ENCODE data around the gene AP2S1. TPM values are rescaled to one million over a fixed set of nuclear protein-coding genes. Genes with fewer than 3 reads are reported as not detected.

The AP2S1 gene
- total RNA-seq = 105 TPM
- polyA plus RNA-seq (ENCODE audit: insufficient read depth, low read depth, low replicate concordance) = 226 TPM
- long read RNA-seq, donor 1, transcript AP2S1-201 (5 exons, 935 nt) = major isoform, 62 of 74 reads
- long read RNA-seq, donor 1, partial matches to known transcripts = 0 of 74 reads
- long read RNA-seq, donor 1, other reads (novel, unspliced or antisense) = 0 of 74 reads
- long read RNA-seq, donor 2, transcript AP2S1-201 (5 exons, 935 nt) = major isoform, 68 of 85 reads
- long read RNA-seq, donor 2, transcript AP2S1-204 (4 exons, 707 nt) = minor isoform, 7 of 85 reads
- long read RNA-seq, donor 2, partial matches to known transcripts = 0 of 85 reads
- long read RNA-seq, donor 2, other reads (novel, unspliced or antisense) = 0 of 85 reads
- long read RNA-seq, donor 3, transcript AP2S1-201 (5 exons, 935 nt) = major isoform, 71 of 86 reads
- long read RNA-seq, donor 3, partial matches to known transcripts = 0 of 86 reads
- long read RNA-seq, donor 3, other reads (novel, unspliced or antisense) = 0 of 86 reads
- long read RNA-seq, donor 4, transcript AP2S1-203 (4 exons, 636 nt) = minor isoform, 6 of 66 reads
- long read RNA-seq, donor 4, transcript AP2S1-201 (5 exons, 935 nt) = major isoform, 47 of 66 reads
- long read RNA-seq, donor 4, transcript AP2S1-204 (4 exons, 707 nt) = minor isoform, 8 of 66 reads
- long read RNA-seq, donor 4, partial matches to known transcripts = 0 of 66 reads
- long read RNA-seq, donor 4, other reads (novel, unspliced or antisense) = 0 of 66 reads
- long read RNA-seq, donor 5, transcript AP2S1-201 (5 exons, 935 nt) = major isoform, 6 of 7 reads
- long read RNA-seq, donor 5, partial matches to known transcripts = 0 of 7 reads
- long read RNA-seq, donor 5, other reads (novel, unspliced or antisense) = 0 of 7 reads
- long read RNA-seq, donor 6, transcript AP2S1-204 (4 exons, 707 nt) = minor isoform, 17 of 193 reads
- long read RNA-seq, donor 6, transcript AP2S1-201 (5 exons, 935 nt) = major isoform, 147 of 193 reads
- long read RNA-seq, donor 6, transcript AP2S1-203 (4 exons, 636 nt) = minor isoform, 15 of 193 reads
- long read RNA-seq, donor 6, partial matches to known transcripts = 0 of 193 reads
- long read RNA-seq, donor 6, other reads (novel, unspliced or antisense) = 0 of 193 reads
- long read RNA-seq, donor 7, transcript AP2S1-201 (5 exons, 935 nt) = major isoform, 33 of 42 reads
- long read RNA-seq, donor 7, partial matches to known transcripts = 0 of 42 reads
- long read RNA-seq, donor 7, other reads (novel, unspliced or antisense) = 5 of 42 reads
- long read RNA-seq, donor 8, transcript AP2S1-201 (5 exons, 935 nt) = major isoform, 74 of 94 reads
- long read RNA-seq, donor 8, transcript AP2S1-204 (4 exons, 707 nt) = minor isoform, 8 of 94 reads
- long read RNA-seq, donor 8, partial matches to known transcripts = 0 of 94 reads
- long read RNA-seq, donor 8, other reads (novel, unspliced or antisense) = 0 of 94 reads
- long read RNA-seq, donor 9, transcript AP2S1-201 (5 exons, 935 nt) = major isoform, 26 of 37 reads
- long read RNA-seq, donor 9, partial matches to known transcripts = 0 of 37 reads
- long read RNA-seq, donor 9, other reads (novel, unspliced or antisense) = 0 of 37 reads
- long read RNA-seq, donor 10, transcript AP2S1-201 (5 exons, 935 nt) = major isoform, 54 of 73 reads
- long read RNA-seq, donor 10, transcript AP2S1-206 (3 exons, 355 nt) = minor isoform, 6 of 73 reads
- long read RNA-seq, donor 10, transcript AP2S1-203 (4 exons, 636 nt) = minor isoform, 5 of 73 reads
- long read RNA-seq, donor 10, partial matches to known transcripts = 0 of 73 reads
- long read RNA-seq, donor 10, other reads (novel, unspliced or antisense) = 0 of 73 reads

DNA sequence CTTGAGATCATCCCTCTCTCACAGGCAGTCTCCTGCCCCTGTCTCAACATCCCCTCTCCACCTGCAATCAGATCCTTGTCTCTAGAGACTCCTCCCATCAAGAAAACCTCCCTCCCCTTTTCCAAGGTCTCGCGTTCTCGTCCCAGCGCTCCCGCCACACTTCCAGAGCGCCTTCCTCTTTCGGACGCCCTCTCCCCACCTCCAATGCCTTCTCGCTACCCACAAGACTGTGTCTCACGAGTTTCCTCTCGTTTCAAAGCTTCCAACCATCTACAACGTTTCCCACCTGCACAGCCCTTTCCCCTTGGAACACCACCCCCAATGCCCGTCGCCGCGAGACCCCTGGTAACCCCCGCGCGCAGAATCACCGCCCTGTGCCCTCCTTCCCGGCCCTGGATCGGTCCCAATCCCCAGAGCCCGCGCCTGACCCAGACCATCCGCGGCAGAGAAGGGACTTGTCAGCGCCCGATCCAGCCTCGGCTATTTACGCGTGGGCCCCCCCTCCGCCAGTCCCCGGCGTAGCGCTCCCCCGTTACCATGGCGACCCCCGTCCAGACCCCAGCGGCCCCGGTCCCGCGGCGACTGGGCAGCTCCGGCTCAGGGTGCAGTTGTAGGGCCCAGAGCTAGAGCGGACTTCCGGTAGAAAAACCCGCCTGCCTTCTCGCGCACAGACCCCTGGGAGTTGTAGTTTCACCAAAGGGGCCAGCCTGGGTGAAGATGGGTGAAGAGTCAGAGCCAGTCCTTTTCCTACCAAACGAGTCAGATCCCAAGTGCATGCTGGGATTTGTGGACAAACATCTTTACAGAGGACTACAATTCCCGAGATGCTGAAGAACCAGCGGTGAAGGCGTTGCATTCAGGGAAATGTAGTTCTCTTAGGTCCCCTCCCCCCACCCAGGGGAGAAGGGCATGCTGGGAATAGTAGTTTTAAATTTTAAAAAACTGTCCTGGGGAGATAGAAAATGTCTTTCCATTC lies at the start of gene AP2S1:
AP2S1 (minus strand) TSS at position 619 of the 976 bp plus-strand sequence; CDS start at position 539, 80 bp downstream.
- no peaks in the 10 kb centered on the region for H3K9me3 ChIP-seq (ENCODE audit: control insufficient read depth in 2 of 3, insufficient read depth in 1 of 3, low read length in 3 of 3)
- intact Hi-C loops (cut with DNase I) = no loop called here
- no peaks in the 10 kb centered on the region for H3K27me3 ChIP-seq (ENCODE audit: control insufficient read depth, insufficient read depth, low read length)
- H3K4me1 ChIP-seq (ENCODE audit: control insufficient read depth in 2 of 3, insufficient read depth in 2 of 3, low read depth in 1 of 3, low read length in 3 of 3) = peaks cover 0 to 8% (median 5%) of the 10 kb centered on the region in 3 donors
- H3K4me3 ChIP-seq (ENCODE audit: low read length in 3 of 3) = peak within 1 kb of the TSS; percentile 72 to 88 (median 87)
- H3K36me3 ChIP-seq (ENCODE audit: control insufficient read depth in 2 of 3, insufficient read depth in 3 of 3, low read length in 3 of 3) = peaks cover 0 to 2% (median 0%) of the 10 kb centered on the region in 3 donors
- H3K27ac ChIP-seq (ENCODE audit: low read depth in 2 of 2, low read length in 2 of 2) = peak within 1 kb of the TSS; percentile 87 to 89
- DNase-seq (peak; percentile 98 to 100 (median 99)), FAIRE-seq (peak; percentile 96)
- peak within 1 kb of the TSS; percentile 52 to 74 (median 70) for H3K9ac ChIP-seq (ENCODE audit: low read length in 3 of 3)
- no peak for TF ChIP-seq CTCF (IDR thresholded peaks at IDR 0.05; ENCODE audit: borderline replicate concordance, extremely low read depth, insufficient read depth)

- Histone ChIP-seq H3K4me3 (ENCODE audit: low read length in 3 of 3) (no peak overlapping the region), H3K9ac (ENCODE audit: low read length in 3 of 3) (no peak overlapping the region), H3K27me3 (ENCODE audit: control insufficient read depth, insufficient read depth, low read length) (no peaks in the 10 kb centered on the region), H3K27ac (ENCODE audit: low read depth in 2 of 2, low read length in 2 of 2) (no peak overlapping the region), H3K36me3 (ENCODE audit: control insufficient read depth in 2 of 3, insufficient read depth in 3 of 3, low read length in 3 of 3) (no peaks in the 10 kb centered on the region), H3K9me3 (ENCODE audit: control insufficient read depth in 2 of 3, insufficient read depth in 1 of 3, low read length in 3 of 3) (no peaks in the 10 kb centered on the region), H3K4me1 (ENCODE audit: control insufficient read depth in 2 of 3, insufficient read depth in 2 of 3, low read depth in 1 of 3, low read length in 3 of 3) (peaks cover 3 to 37% (median 31%) of the 10 kb centered on the region in 3 donors)
- intact Hi-C loops (cut with DNase I) = no loop called here
- DNase-seq (no peak), FAIRE-seq (no peak)
- TF ChIP-seq CTCF (IDR thresholded peaks at IDR 0.05; ENCODE audit: borderline replicate concordance, extremely low read depth, insufficient read depth) = no peak
Observed at GRCh38 chr19:46900341-46900740, 49.7 kb upstream of the AP2S1 start.

All from kidney (tissue), 22 donors.